ENCODE measurements around the gene USH2A. TPM values are rescaled to one million over a fixed set of nuclear protein-coding genes. Genes with fewer than 3 reads are reported as not detected.

Gene USH2A
- total and polyA plus RNA-seq, 12 donors, result 0.03 to 1.9 (median 0.16) TPM; not detected in 3

DNA sequence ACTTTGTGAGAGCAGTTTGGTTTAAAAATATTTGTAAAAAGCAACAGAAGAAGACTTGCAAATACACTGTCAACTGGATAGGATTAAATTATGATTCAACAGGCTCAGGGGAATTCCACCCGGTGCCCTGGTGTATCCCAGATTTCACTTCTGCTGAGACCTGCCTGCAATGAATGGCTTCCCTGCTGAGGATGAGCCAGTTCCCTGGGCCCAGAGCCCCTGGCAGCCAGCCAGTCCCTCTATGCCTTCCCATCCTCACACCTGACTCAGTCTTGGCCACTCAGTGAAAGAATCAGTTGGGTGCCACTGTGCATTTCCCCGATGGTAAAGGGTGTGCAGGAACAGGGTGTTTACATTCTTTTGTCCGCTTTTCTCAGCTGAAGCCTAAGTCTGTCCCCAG is 791.8 kb downstream of the USH2A start:
- Histone ChIP-seq H3K36me3 (replicated peaks in 1 of 2) (no peaks in the 10 kb centered on the region), H3K27ac (no peak overlapping the region), H3K9me3 (replicated peaks in 1 of 3) (no peaks in the 10 kb centered on the region), H3K27me3 (no peaks in the 10 kb centered on the region), H3K4me1 (replicated peaks in 1 of 2) (no peaks in the 10 kb centered on the region), H3K4me3 (no peak overlapping the region)
- intact Hi-C loops (cut with DNase I), result no loop called here
- TF ChIP-seq, protein P1, sequence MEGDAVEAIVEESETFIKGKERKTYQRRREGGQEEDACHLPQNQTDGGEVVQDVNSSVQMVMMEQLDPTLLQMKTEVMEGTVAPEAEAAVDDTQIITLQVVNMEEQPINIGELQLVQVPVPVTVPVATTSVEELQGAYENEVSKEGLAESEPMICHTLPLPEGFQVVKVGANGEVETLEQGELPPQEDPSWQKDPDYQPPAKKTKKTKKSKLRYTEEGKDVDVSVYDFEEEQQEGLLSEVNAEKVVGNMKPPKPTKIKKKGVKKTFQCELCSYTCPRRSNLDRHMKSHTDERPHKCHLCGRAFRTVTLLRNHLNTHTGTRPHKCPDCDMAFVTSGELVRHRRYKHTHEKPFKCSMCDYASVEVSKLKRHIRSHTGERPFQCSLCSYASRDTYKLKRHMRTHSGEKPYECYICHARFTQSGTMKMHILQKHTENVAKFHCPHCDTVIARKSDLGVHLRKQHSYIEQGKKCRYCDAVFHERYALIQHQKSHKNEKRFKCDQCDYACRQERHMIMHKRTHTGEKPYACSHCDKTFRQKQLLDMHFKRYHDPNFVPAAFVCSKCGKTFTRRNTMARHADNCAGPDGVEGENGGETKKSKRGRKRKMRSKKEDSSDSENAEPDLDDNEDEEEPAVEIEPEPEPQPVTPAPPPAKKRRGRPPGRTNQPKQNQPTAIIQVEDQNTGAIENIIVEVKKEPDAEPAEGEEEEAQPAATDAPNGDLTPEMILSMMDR (IDR thresholded peaks at IDR 0.05), result no peak
- TF ChIP-seq POLR2A (IDR thresholded peaks at IDR 0.05), result no peak
- 49 to 57% (median 52%) methylated on average over 3 of the region's 3 CpGs for WGBS, 4 donors
- peak; percentile 29 to 75 (median 65) for DNase-seq

DNA sequence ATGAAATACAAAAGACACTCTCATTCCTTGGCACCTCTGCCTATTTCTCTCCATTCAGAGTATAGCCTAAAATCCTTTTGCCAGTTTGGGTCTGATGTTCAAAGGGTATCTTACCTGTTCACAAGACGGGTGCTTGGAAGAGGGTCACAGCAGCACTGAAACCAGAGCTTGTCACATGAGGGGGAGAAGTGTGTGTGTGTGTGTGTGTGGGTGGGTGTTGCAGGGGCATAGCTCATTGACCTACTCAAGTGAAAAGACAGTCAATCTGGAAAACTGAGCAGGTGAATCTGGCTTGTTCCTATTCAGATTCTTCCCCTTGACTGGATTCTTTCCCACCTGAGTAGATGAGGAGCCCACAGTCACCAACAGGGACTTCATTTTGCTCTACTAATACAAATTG is 792.2 kb downstream of the USH2A start:
- Histone ChIP-seq H3K27me3 (no peaks in the 10 kb centered on the region), H3K9me3 (replicated peaks in 1 of 3) (no peaks in the 10 kb centered on the region), H3K27ac (no peak overlapping the region), H3K36me3 (replicated peaks in 1 of 2) (no peaks in the 10 kb centered on the region), H3K4me1 (replicated peaks in 1 of 2) (no peaks in the 10 kb centered on the region), H3K4me3 (no peak overlapping the region)
- intact Hi-C loops (cut with DNase I), result no loop called here
- 59 to 88% (median 72%) methylated on average over 1 of the region's 1 CpG for WGBS, 4 donors
- no peak for TF ChIP-seq POLR2A (IDR thresholded peaks at IDR 0.05)
- TF ChIP-seq, protein P1 (IDR thresholded peaks at IDR 0.05), result no peak
- no peak for DNase-seq

DNA sequence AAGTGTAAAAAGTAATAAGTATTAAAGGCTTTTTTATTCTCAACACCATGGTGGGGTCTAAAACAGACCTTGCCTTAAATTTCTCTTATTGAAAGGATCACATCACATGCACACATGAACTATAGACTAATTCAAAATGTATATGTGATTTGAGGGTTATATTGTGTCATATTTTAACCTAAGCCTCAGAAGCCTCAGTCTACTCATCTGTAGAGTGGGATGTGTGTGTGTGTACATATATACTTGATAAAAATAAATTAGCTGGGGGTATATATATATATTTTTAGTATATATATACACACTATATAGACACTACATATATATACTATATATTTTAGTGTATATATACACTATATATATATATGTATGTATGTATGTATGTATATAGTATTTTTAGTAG is 797.3 kb downstream of the USH2A start:
- Histone ChIP-seq H3K27ac (no peak overlapping the region), H3K27me3 (no peaks in the 10 kb centered on the region), H3K4me3 (no peak overlapping the region), H3K9me3 (replicated peaks in 1 of 3) (no peaks in the 10 kb centered on the region), H3K4me1 (replicated peaks in 1 of 2) (no peaks in the 10 kb centered on the region), H3K36me3 (replicated peaks in 1 of 2) (peaks cover 0 to 13% of the 10 kb centered on the region in 2 donors)
- no peak for TF ChIP-seq POLR2A (IDR thresholded peaks at IDR 0.05)
- TF ChIP-seq, protein P1 (IDR thresholded peaks at IDR 0.05), result no peak
- intact Hi-C loops (cut with DNase I), result no loop called here
- DNase-seq, result no peak

DNA sequence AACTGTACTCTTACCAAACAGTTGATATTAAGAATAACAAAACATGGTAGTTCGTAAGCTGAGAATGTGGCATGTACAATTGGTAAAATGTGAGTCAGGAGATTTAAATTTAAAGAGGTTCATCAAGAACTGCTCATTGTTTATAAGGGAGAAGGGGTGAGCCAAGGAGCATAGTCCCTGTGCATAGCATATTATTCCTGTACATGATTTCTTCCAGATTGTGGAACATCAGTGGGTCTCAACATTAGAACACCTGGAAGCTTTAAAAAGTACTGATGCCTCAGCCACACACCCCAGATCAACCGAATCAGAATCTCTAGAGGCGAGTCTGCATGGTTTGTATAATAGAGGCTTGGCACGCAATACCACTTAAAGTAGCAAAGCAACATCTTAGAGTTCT is 800.1 kb downstream of the USH2A start:
- TF ChIP-seq POLR2A (IDR thresholded peaks at IDR 0.05), result no peak
- TF ChIP-seq, protein P1 (IDR thresholded peaks at IDR 0.05), result no peak
- H3K4me1 ChIP-seq (replicated peaks in 1 of 2), result peaks cover 0 to under 1% of the 10 kb centered on the region in 2 donors
- peaks cover 0 to 30% of the 10 kb centered on the region in 2 donors for H3K36me3 ChIP-seq (replicated peaks in 1 of 2)
- H3K27me3 ChIP-seq, result no peaks in the 10 kb centered on the region
- no peak for DNase-seq
- intact Hi-C loops (cut with DNase I), result no loop called here
- H3K4me3 ChIP-seq, result no peak overlapping the region
- H3K27ac ChIP-seq, result no peak overlapping the region
- H3K9me3 ChIP-seq (replicated peaks in 1 of 3), result no peaks in the 10 kb centered on the region
- 97 to 99% (median 98%) methylated on average over 4 of the region's 4 CpGs for WGBS, 4 donors

Measured in adrenal gland (tissue), 12 donors.